ENCODE data around the gene ENDOG. TPM values are rescaled to one million over a fixed set of nuclear protein-coding genes. Genes with fewer than 3 reads are reported as not detected.

ENDOG gene
- total RNA-seq, 6 experiments from 2014 or later: 16.0 to 23.7 (median 17.0) TPM

DNA sequence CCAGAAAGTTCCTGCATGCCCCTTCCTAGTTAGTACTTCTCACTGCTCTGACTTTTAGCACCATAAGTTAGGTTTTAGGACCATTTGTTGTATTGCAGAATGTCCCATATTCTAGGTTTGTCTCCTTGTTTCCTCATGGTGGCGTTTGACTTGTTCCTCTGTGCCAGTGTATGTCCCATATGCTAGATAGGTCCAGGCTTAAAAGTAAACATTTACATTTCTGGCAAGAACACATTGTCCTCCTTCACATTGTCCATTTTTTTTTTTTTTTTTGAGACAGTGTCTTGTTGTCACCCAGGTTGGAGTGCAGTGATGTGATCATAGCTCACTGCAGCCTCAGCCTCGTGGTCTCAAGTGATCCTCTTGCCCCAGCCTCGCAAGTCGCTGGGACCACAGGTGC, 15.8 kb upstream of the ENDOG start:
- H3K36me3 Mint-ChIP-seq (ENCODE audit: low read depth): peaks cover 6% of the 10 kb centered on the region; the same call in 1 of the 2 replicates
- no peaks in the 10 kb centered on the region for H3K9me3 Mint-ChIP-seq
- no peak overlapping the region for H3K4me3 Mint-ChIP-seq
- DNase-seq: no peak
- H3K27me3 Mint-ChIP-seq (ENCODE audit: insufficient read depth): no peaks in the 10 kb centered on the region; the same call in 1 of the 2 replicates
- H3K27ac Mint-ChIP-seq: no peak overlapping the region
- no peaks in the 10 kb centered on the region for H3K4me1 Mint-ChIP-seq (ENCODE audit: low read depth)
- TF ChIP-seq, protein P1, sequence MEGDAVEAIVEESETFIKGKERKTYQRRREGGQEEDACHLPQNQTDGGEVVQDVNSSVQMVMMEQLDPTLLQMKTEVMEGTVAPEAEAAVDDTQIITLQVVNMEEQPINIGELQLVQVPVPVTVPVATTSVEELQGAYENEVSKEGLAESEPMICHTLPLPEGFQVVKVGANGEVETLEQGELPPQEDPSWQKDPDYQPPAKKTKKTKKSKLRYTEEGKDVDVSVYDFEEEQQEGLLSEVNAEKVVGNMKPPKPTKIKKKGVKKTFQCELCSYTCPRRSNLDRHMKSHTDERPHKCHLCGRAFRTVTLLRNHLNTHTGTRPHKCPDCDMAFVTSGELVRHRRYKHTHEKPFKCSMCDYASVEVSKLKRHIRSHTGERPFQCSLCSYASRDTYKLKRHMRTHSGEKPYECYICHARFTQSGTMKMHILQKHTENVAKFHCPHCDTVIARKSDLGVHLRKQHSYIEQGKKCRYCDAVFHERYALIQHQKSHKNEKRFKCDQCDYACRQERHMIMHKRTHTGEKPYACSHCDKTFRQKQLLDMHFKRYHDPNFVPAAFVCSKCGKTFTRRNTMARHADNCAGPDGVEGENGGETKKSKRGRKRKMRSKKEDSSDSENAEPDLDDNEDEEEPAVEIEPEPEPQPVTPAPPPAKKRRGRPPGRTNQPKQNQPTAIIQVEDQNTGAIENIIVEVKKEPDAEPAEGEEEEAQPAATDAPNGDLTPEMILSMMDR (IDR thresholded peaks at IDR 0.05): no peak

DNA sequence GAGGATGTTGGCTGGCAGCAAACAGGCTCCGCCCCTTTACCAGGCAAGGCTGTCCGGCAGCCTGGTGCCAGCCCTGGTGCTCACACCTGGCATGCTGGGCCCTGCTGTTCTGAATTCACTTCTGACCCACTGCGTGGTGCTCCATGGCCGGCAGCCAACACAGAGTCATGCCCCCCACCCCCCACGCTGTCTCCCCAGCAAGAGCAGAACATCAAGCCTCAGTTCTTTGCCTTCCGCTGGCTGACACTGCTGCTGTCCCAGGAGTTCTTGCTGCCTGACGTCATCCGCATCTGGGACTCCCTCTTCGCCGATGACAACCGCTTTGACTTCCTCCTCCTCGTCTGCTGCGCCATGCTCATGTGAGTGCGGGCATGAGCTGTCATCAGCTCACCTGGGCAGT, 12.6 kb upstream of the ENDOG start:
- H3K4me3 Mint-ChIP-seq: no peak overlapping the region
- no peak overlapping the region for H3K27ac Mint-ChIP-seq
- H3K4me1 Mint-ChIP-seq (ENCODE audit: low read depth): no peaks in the 10 kb centered on the region
- TF ChIP-seq, protein P1 (IDR thresholded peaks at IDR 0.05): no peak
- H3K9me3 Mint-ChIP-seq: no peaks in the 10 kb centered on the region
- no peaks in the 10 kb centered on the region; the same call in 1 of the 2 replicates for H3K27me3 Mint-ChIP-seq (ENCODE audit: insufficient read depth)
- no peak for DNase-seq
- peaks cover 10% of the 10 kb centered on the region; the same call in 1 of the 2 replicates for H3K36me3 Mint-ChIP-seq (ENCODE audit: low read depth)

DNA sequence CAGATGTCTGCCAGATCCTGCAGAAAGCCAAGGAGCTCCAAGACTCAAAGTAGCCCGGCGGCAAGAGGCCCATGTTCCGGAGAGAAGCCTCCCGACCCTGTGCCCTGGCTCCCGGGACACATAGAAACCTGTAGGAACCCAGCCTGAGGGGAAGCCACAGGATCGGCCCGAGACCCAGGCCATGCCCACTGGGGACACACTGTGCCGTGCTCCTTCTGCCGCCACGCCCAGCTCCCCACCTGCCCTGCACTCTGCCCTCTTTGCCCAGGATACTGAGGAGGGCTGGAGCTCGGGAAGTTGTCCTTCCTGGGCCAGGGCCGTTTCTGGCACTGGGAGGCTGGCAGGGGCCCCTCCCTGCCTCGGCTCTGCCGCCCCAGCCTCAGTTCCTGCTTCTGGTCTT, 10.5 kb upstream of the ENDOG start:
- no peak overlapping the region for H3K27ac Mint-ChIP-seq
- H3K4me3 Mint-ChIP-seq: no peak overlapping the region
- no peaks in the 10 kb centered on the region for H3K9me3 Mint-ChIP-seq
- no peaks in the 10 kb centered on the region for H3K4me1 Mint-ChIP-seq (ENCODE audit: low read depth)
- TF ChIP-seq, protein P1 (IDR thresholded peaks at IDR 0.05): no peak
- no peaks in the 10 kb centered on the region for H3K27me3 Mint-ChIP-seq (ENCODE audit: insufficient read depth)
- H3K36me3 Mint-ChIP-seq (ENCODE audit: low read depth): peaks cover 10% of the 10 kb centered on the region; the same call in 1 of the 2 replicates
- DNase-seq: no peak

DNA sequence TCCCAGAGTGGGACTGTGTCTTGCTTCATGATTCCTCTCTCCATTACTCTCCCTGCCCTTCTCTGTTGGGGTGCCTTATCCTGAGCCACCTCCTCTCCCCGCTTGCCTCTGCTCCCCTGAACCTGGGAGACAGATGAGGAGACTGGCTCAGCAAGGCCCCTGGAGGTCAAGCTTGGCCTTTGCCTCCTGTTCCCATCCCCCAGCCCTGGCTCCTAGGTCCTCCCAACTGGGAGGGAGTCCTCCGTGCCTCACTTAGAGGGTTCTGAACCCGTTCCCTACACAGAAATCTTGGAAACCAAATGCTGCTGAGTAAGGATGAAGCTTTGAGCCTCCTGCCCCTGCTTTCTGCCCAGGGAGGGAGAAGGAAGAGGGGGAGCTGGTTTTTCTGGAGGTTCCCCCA, 9.8 kb upstream of the ENDOG start:
- Mint-ChIP-seq H3K4me3 (no peak overlapping the region), H3K27ac (no peak overlapping the region)
- no peak for DNase-seq

DNA sequence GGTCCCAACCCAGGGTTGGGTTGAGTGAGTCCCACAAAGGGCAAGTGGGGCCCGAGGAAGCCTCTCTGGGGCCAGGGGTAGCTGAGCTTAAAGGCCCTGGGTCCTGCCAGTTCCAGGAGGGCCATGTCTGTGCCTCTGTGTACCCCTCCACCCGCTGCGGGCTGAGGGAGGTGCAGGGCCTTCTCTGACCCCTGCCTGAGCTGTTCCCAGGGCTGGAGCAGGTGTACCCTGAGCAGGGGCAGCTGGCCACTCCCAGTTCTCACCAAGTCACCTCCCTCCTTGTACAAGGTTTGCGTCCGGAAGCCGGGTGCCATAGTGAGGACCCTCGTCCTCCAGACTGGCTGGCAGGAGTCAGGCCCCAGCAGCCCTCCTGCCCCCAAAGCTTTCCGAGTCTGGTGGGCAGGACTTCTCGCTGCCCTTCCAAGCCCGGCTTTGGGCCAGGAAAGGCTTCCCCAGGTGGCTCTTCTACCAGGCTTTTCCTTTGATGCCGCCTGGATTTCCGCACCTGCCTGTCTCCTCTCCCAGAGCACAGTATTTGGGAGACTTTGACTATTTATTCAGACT, 9.2 kb upstream of the ENDOG start:
- Mint-ChIP-seq H3K27ac (no peak overlapping the region), H3K4me3 (no peak overlapping the region), H3K9me3 (no peaks in the 10 kb centered on the region), H3K27me3 (ENCODE audit: insufficient read depth) (no peaks in the 10 kb centered on the region), H3K4me1 (ENCODE audit: low read depth) (no peaks in the 10 kb centered on the region), H3K36me3 (ENCODE audit: low read depth) (peaks cover 10% of the 10 kb centered on the region; the same call in 1 of the 2 replicates)
- no peak for DNase-seq
- TF ChIP-seq, protein P1 (IDR thresholded peaks at IDR 0.05): no peak

More for the DNA sequence above, 9.8 kb upstream of the ENDOG start:
- TF ChIP-seq, protein P1 (IDR thresholded peaks at IDR 0.05): no peak
- Mint-ChIP-seq H3K4me1 (ENCODE audit: low read depth) (no peaks in the 10 kb centered on the region), H3K36me3 (ENCODE audit: low read depth) (peaks cover 10% of the 10 kb centered on the region; the same call in 1 of the 2 replicates), H3K27me3 (ENCODE audit: insufficient read depth) (no peaks in the 10 kb centered on the region), H3K9me3 (no peaks in the 10 kb centered on the region)
